ENCODE results near the gene PIEZO2.
"Not testable (repeated sequence)": the region's sequence is repeated elsewhere in the genome, so short reads cannot be mapped to it uniquely, and the experiment has no call there.

DNA sequence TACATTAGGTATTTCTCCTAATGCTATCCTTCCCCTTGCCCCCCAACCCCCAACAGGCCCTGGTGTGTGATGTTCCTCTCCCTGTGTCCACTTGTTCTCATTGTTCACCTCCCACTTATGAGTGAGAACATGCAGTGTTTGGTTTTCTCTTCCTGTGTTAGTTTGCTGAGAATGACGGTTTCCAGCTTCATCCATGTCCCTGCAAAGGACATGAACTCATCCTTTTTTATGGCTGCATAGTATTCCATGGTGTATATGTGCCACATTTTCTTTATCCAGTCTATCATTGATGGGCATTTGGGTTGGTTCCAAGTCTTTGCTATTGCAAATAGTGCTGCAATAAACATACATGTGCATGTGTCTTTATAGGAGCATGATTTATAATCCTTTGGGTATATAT is 32.3 kb upstream of the PIEZO2 start:
- not testable (repeated sequence) for TF ChIP-seq POLR2A, TAF1, SPI1, POLR2AphosphoS5 (IDR thresholded peaks at IDR 0.05; ENCODE audit: low read depth, low read length)

All from GM12891 (cell line).